Gastroesophageal sphincter (tissue), 3 donors: Measurements from ENCODE around the gene CEP68.

Source experiments
- POLR2A ChIP-seq, 2 donors: fragments of 450-650 bp; IDR thresholded peaks; one replicate each; pipeline ENCODE4 v1.6.1; 2017; ENCODE audit warnings: antibody characterized with exemption in 2 of 2, mild to moderate bottlenecking in 2 of 2, moderate library complexity in 1 of 2
- POLR2AphosphoS5 ChIP-seq: sonication (generic); formaldehyde crosslinking; IDR thresholded peaks from one replicate; pipeline ENCODE4 v1.6.1; 2017; ENCODE audit warnings: antibody characterized with exemption
- TF ChIP-seq, protein P1 (sequence below), 4 experiments: fragments of 200-600 bp in 2 of 4; fragments of 450-650 bp in 2 of 4; sonication (generic) in 1 of 4; IDR thresholded peaks; one replicate each; pipeline ENCODE4 v1.5.1; 2017 to 2019; ENCODE audit warnings: antibody characterized with exemption in 4 of 4, mild to moderate bottlenecking in 2 of 4, moderate library complexity in 2 of 4

DNA sequence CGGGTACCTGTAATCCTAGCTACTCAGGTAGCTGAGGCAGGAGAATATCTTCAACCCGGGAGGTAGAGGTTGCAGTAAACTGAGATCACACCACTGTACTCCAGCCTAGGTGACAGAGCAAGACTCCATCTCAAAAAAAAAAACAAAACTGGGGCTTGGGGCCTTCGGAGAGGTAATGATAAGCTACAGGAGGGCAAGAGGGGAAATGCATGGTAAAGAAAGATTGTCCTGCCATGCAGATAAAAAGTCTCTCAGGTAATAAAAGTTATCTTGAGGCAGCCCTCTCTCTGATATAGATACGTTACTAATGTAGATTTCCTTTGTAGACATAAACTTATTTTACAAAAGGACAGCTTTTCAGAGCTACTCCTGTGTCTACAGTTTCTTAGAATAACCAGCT is 77.4 kb downstream of the CEP68 start:
- TF ChIP-seq POLR2A (IDR thresholded peaks at IDR 0.05) (no peak), POLR2AphosphoS5 (no peak)
- TF ChIP-seq, protein P1, sequence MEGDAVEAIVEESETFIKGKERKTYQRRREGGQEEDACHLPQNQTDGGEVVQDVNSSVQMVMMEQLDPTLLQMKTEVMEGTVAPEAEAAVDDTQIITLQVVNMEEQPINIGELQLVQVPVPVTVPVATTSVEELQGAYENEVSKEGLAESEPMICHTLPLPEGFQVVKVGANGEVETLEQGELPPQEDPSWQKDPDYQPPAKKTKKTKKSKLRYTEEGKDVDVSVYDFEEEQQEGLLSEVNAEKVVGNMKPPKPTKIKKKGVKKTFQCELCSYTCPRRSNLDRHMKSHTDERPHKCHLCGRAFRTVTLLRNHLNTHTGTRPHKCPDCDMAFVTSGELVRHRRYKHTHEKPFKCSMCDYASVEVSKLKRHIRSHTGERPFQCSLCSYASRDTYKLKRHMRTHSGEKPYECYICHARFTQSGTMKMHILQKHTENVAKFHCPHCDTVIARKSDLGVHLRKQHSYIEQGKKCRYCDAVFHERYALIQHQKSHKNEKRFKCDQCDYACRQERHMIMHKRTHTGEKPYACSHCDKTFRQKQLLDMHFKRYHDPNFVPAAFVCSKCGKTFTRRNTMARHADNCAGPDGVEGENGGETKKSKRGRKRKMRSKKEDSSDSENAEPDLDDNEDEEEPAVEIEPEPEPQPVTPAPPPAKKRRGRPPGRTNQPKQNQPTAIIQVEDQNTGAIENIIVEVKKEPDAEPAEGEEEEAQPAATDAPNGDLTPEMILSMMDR (IDR thresholded peaks at IDR 0.05) = no peak
